Prostate gland (tissue), 2 donors: ENCODE measurements around the gene NBAS.

Experiments used
- POLR2A ChIP-seq: fragments of 450-650 bp; IDR thresholded peaks from one replicate; pipeline ENCODE4 v1.6.1; 2016; ENCODE audit warnings: antibody characterized with exemption, mild to moderate bottlenecking
- TF ChIP-seq, protein P1 (sequence below), 4 experiments: fragments of 200-600 bp in 2 of 4; fragments of 450-650 bp in 2 of 4; sonication (generic) in 2 of 4; IDR thresholded peaks; 1 replicate in 3 of 4; 2 replicates in 1 of 4; pipeline ENCODE4 v1.5.1; 2016 to 2019; ENCODE audit warnings: antibody characterized with exemption in 4 of 4, mild to moderate bottlenecking in 2 of 4, moderate library complexity in 2 of 4

- TF ChIP-seq, protein P1, sequence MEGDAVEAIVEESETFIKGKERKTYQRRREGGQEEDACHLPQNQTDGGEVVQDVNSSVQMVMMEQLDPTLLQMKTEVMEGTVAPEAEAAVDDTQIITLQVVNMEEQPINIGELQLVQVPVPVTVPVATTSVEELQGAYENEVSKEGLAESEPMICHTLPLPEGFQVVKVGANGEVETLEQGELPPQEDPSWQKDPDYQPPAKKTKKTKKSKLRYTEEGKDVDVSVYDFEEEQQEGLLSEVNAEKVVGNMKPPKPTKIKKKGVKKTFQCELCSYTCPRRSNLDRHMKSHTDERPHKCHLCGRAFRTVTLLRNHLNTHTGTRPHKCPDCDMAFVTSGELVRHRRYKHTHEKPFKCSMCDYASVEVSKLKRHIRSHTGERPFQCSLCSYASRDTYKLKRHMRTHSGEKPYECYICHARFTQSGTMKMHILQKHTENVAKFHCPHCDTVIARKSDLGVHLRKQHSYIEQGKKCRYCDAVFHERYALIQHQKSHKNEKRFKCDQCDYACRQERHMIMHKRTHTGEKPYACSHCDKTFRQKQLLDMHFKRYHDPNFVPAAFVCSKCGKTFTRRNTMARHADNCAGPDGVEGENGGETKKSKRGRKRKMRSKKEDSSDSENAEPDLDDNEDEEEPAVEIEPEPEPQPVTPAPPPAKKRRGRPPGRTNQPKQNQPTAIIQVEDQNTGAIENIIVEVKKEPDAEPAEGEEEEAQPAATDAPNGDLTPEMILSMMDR (IDR thresholded peaks at IDR 0.05): no peak
- TF ChIP-seq POLR2A: no peak
Observed at GRCh38 chr2:15300624-15301573, 260.2 kb downstream of the NBAS start.
